Thyroid gland (tissue), 4 donors: ENCODE measurements around the gene PUSL1.

Source experiments
- POLR2A ChIP-seq, 2 donors: fragments of 450-650 bp; IDR thresholded peaks; one replicate each; pipeline ENCODE4 v1.6.1; 2017; ENCODE audit warnings: antibody characterized with exemption in 2 of 2, mild to moderate bottlenecking in 2 of 2, moderate library complexity in 1 of 2
- TF ChIP-seq, protein P1 (sequence below), 6 experiments: fragments of 200-600 bp in 3 of 6; fragments of 450-650 bp in 3 of 6; sonication (generic) in 3 of 6; IDR thresholded peaks; one replicate each; pipeline ENCODE4 v1.5.1; 2016 to 2019; ENCODE audit warnings: antibody characterized with exemption in 6 of 6, mild to moderate bottlenecking in 2 of 6, inconsistent platforms in 1 of 6, moderate library complexity in 1 of 6

DNA sequence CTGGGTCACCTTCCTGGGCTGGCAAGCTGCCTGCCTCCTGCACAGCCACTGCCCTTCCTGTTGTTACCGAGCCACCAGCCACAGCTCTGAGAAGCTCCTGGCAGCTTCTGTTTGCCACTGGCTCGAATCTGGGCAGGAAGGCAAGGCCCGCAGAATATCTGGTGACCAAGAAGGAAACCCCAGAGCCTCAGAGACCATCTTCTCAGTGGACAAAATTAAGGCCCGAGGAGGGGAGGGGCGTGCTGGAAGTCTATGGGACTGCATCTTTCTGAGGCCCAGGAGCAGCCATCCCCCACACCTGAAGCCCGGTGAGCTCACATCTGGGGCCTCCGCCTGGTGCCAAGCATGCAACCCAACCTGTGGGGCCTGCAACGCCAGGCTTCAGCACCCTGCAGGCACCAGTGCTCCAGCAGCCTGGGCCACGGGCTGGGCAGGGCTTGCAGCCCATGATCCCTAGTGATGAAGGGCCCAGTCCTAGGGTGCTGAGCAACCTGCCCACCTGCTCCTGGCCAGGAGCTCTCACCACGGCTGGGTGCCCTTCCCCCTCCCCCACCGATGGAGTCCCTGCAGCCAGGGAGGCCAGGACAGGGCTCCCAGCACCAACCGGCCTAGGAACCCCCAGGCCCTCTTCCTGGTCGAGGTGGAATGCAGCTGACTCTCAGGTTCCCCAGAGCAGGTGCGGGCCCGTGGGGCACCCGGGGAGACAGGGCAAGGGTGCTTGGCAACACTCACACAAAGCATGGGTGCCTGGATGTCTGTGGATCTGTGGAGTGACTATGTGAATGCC is 17.1 kb downstream of the PUSL1 start:
- TF ChIP-seq, protein P1, sequence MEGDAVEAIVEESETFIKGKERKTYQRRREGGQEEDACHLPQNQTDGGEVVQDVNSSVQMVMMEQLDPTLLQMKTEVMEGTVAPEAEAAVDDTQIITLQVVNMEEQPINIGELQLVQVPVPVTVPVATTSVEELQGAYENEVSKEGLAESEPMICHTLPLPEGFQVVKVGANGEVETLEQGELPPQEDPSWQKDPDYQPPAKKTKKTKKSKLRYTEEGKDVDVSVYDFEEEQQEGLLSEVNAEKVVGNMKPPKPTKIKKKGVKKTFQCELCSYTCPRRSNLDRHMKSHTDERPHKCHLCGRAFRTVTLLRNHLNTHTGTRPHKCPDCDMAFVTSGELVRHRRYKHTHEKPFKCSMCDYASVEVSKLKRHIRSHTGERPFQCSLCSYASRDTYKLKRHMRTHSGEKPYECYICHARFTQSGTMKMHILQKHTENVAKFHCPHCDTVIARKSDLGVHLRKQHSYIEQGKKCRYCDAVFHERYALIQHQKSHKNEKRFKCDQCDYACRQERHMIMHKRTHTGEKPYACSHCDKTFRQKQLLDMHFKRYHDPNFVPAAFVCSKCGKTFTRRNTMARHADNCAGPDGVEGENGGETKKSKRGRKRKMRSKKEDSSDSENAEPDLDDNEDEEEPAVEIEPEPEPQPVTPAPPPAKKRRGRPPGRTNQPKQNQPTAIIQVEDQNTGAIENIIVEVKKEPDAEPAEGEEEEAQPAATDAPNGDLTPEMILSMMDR (IDR thresholded peaks at IDR 0.05) = no peak
- no peak for TF ChIP-seq POLR2A (IDR thresholded peaks at IDR 0.05)
